GM10248 (cell line): ENCODE measurements around the gene BMP6.

Source experiments
- CTCF ChIA-PET: fragments of 300-600 bp; sonication (Branson Sonifier 250); formaldehyde crosslinking; extraction: SDS; loops from one replicate; lab custom pipeline; 2021; ENCODE audit warnings: antibody characterized with exemption; lab: Yijun Ruan, JAX
- POLR2A ChIA-PET: fragments of 350-650 bp; sonication (Branson Sonifier 250); formaldehyde crosslinking; extraction: SDS; loops from one replicate; lab custom pipeline; 2020; ENCODE audit warnings: antibody characterized with exemption; lab: Yijun Ruan, JAX
- DNase-seq: peaks from one replicate; pipeline ENCODE4 v3.0.0; 2012; ENCODE audit errors: extremely low spot score
- CTCF ChIP-seq: IDR thresholded peaks from 2 replicates; pipeline ENCODE4 v1.5.1; 2012; ENCODE audit warnings: mild to moderate bottlenecking, low read depth; ENCODE audit errors: extremely low read depth, missing control alignments, control extremely low read depth

Gene BMP6

GRCh38 chr6:7734707-7735383, 8.9 kb downstream of the BMP6 start:
- CTCF ChIA-PET = no interaction called here
- POLR2A ChIA-PET = no interaction called here

GRCh38 chr6:7737106-7737505, 11.2 kb downstream of the BMP6 start:
- no peak for TF ChIP-seq CTCF
- DNase-seq = no peak
- ChIA-PET POLR2A (no interaction called here), CTCF (no interaction called here)

More at GRCh38 chr6:7734707-7735383, 8.9 kb downstream of the BMP6 start:
- no peak for TF ChIP-seq CTCF
- no peak for DNase-seq

- TF ChIP-seq CTCF = no peak
- ChIA-PET CTCF (interaction anchor here (1.1 kb wide), 1 partner anchor 15 kb away, joined by 4 read pairs; no protein-coding TSS in a partner anchor), POLR2A (no interaction called here)
- DNase-seq = no peak
Observed at GRCh38 chr6:7737867-7738266, 12.0 kb downstream of the BMP6 start.

GRCh38 chr6:7742223-7742785, 16.4 kb downstream of the BMP6 start:
- TF ChIP-seq CTCF = no peak
- POLR2A ChIA-PET = no interaction called here

GRCh38 chr6:7745942-7746341, 20.0 kb downstream of the BMP6 start:
- CTCF ChIA-PET = no interaction called here
- no peak for DNase-seq
- POLR2A ChIA-PET = no interaction called here
- TF ChIP-seq CTCF = no peak

More at GRCh38 chr6:7742223-7742785, 16.4 kb downstream of the BMP6 start:
- CTCF ChIA-PET = no interaction called here
- no peak for DNase-seq

GRCh38 chr6:7747016-7747415, 21.1 kb downstream of the BMP6 start:
- no peak for TF ChIP-seq CTCF
- ChIA-PET POLR2A (no interaction called here), CTCF (interaction anchor here (1.7 to 2.9 kb wide), 2 partner anchors 20 to 24 kb away, joined by 4 to 10 read pairs; no protein-coding TSS in a partner anchor)
- DNase-seq = no peak
